Ecto neural progenitor cell (in vitro differentiated cells): ENCODE measurements around the gene ROBO2.

ENCODE experiments used
- DNase-seq: peaks from one replicate; pipeline ENCODE4 v3.0.0-alpha.2; 2018; ENCODE audit warnings: low spot score

ROBO2 gene

GRCh38 chr3:77102951-77103769 is 63.3 kb downstream of the ROBO2 start:
- no peak for DNase-seq

GRCh38 chr3:77122652-77123051 is 82.8 kb downstream of the ROBO2 start:
- DNase-seq, result no peak

- DNase-seq, result no peak
Observed at GRCh38 chr3:77125966-77126365, 86.1 kb downstream of the ROBO2 start.

- DNase-seq, result no peak
Observed at GRCh38 chr3:77134769-77135168, 94.9 kb downstream of the ROBO2 start.

DNA sequence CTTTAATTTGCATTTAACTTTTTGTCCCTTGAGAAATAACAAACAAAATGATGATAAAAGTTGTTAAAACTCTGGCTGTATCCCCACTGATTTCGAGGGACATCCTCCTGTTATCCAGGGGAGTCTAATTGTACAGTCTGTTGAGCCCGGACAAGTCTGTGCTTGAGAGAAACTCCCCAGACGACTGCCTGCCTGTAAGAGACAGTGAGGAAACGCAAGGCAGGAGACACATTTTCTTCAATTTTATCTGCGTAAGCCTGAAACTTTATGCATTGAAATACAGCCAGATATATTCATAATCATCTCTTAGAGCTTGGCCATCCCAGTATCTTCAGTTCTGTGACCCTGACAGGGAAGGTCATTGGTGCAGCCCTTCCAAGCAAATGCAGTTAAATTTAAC is 97.7 kb downstream of the ROBO2 start:
- no peak for DNase-seq

- no peak for DNase-seq
Observed at GRCh38 chr3:77139624-77140023, 99.7 kb downstream of the ROBO2 start.

DNA sequence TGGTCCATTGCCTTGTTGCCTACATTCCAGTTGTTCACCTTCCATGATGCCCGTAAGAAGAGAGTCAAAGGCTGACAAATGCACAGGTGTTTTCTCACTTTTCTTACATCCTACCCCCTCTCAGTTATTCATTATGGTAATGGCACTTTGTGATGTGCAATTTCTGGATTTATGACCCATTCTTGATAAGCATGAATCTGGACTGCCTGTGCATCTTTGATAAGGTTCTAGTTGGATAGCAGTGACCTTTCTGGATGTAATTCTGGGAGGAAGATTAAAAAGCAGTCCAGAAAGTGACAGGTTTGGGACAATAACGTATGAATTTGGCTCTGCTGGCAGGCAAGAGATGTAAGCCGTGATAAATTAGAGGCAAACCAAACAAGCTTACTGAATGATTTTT is 101.5 kb downstream of the ROBO2 start:
- no peak for DNase-seq

GRCh38 chr3:77142578-77142977 is 102.7 kb downstream of the ROBO2 start:
- no peak for DNase-seq

- no peak for DNase-seq
Observed at GRCh38 chr3:77146004-77146403, 106.1 kb downstream of the ROBO2 start.

GRCh38 chr3:77147836-77148578 is 108.1 kb downstream of the ROBO2 start:
- DNase-seq, result no peak

DNA sequence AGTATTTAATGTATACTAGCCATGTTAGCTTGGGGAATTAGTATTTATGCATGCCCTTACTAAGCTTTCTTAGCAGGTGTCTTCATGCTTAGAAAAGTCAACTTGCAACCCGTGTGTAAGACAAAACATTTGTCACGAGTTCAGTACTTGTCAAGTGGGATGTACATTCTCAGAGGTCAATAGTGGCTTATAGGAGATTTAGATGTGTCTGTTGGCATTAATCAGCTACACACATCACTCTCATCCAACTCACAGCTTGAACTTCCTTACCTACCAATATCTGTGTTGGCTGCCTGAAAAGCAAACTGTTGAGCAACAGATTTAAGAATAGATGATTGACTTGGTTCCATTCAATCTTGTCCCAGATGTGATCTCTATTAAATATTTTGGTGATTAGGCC is 109.5 kb downstream of the ROBO2 start:
- no peak for DNase-seq

GRCh38 chr3:77150028-77150427 is 110.1 kb downstream of the ROBO2 start:
- DNase-seq, result no peak

DNA sequence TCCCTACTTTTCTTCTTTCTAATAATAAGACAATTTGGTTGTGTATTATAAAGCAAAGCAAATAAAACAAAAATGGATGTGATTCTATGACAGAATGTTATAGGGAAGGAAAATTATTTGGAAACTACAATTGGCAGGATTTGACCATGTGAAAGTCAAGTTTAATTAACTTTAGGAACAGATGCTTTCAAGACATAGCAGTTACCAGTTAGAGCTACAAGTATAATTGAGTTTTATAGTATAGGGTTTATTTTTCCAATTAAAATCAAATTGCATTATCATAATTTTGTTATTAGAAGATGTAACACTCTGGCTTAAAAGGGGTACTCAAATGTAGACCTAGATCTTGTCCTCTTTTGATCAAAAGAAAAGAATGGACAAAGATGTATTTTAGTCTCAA is 110.9 kb downstream of the ROBO2 start:
- DNase-seq, result no peak

DNA sequence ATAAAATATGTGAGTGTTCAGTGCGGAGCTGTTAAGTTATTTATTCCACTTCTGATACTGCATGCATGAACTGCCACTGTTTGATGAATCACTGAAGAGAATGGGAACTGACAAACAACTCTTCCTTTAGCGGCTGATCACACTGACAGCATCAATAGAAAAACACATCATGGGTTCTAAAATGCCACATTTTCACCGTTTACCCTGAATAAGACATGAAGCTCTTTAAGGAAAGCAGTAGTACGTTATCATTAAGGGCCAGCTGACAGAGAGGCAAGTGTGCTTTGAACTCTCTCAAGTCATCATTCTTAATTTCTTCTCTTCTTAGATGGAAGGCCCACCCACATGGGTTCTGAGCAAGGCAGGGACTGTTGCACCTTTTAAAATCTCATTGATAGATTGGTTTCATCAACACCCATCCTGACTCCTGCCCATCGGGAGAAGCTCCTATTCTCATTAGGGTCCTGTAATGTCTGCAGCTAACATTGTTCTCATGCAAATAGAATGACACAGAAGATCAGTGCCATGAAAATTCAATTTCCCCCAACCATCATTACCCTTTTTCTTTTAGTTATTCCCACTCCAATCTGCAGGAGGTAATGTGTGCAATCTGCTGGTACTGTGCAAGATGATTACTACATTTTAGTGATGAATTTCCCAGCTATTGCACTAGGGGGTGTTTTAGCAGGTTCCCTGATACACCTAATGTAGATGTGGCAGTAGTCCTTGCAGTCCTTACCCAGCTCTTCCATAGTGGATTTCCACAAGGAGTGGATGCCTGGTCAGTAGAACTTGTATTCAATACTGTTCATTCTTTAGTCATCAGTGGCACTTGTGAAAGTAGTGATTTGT is 119.1 kb downstream of the ROBO2 start:
- no peak for DNase-seq

GRCh38 chr3:77160931-77161497 is 121.1 kb downstream of the ROBO2 start:
- DNase-seq, result no peak

GRCh38 chr3:77169823-77170222 is 129.9 kb downstream of the ROBO2 start:
- DNase-seq, result no peak

DNA sequence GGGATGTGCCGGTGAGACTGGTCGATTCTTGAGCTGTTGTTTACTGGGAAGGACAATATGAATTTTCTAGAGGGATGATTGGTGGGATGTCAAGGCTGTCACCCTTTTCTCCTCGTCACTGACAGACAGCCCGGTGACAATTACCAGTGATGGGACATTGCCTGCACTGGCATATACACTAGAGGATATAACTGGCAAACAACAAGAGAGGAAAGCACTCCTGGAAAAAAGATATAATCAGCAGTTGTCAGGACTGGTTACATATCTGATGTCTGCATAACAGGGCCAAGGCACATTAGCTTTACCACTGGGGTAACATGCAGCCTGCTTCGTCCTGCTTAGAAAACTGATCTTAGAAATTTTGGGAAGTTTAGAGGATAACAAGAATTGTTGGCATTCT is 131.1 kb downstream of the ROBO2 start:
- DNase-seq, result no peak

DNA sequence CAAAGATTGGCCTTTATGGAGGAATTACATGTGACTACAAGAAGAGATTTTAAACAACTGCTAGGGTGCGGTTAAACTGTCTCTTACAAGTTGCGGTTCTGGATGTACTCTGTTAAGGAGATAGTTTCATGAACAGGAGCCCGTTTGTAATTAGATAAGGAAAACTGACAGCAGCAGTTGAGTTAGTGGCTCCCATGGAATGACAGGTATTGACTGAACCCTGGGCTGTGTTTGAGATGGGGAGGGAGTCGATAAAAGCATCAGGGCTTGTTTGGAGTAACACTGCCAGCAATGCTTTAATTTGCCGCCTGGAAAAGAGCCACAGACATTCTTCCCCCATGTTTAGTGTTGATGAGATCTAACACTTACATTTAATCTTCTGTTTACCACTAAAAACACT is 139.9 kb downstream of the ROBO2 start:
- DNase-seq, result no peak

DNA sequence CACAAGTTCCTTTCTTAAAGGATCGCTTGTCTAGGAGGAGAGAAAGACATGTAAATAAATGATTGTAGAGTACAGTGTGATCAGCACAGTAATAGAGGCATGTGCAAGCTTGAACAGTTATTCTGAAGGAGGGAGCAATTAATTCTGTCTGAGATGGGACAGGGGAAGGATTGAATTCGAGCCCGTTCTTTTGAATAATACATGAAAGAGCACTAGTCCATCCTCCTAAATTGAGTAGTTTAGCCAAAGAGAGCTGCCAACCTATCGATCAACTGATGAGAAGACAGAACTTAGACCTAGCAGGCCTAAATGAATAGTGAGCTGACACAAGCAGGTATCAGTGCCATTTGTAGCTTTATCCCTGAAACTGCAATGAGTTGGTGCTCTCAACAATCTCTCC is 142.4 kb downstream of the ROBO2 start:
- DNase-seq, result no peak

- DNase-seq, result no peak
Observed at GRCh38 chr3:77186319-77186718, 146.4 kb downstream of the ROBO2 start.

DNA sequence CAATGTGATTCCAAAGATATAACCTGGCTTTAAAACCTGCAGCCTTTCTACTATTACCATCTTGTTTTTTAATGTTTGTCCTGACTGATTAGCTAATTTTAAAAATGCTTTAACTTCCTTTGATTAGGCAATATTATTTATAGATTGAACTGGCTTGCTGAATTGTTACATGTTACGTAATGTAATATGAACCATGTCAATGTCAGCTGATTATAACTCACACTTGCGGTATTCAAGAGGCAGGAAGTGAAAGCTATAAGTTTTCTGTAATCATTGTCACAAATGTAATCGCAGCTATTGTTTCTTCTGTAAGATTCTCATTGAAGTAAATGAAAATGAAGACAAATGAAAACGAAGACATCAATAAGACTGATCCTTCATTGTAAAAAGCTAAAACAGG is 146.8 kb downstream of the ROBO2 start:
- no peak for DNase-seq

DNA sequence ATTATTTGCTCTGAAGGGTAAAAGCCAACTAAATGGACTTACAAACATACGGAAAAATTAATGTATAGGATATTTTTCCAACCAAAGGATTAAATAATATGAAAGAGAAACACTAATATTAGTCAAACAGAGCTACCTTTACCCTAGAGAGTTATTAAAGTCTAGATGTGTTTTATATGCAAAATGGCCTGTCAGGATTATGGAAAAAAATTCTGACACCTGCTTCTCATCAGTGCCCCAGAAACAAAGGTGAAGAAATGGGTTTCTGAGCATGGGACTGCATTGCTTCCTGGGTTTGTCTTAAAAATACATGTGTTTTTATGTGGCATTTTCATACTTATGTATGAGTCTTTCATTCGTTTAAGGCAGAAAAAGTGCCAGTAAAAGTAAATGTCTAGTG is 148.3 kb downstream of the ROBO2 start:
- no peak for DNase-seq
